CD4-positive, alpha-beta T cell treated with Interferon gamma for 1 hour (primary cell): ENCODE measurements around the gene TRIM62.
A peak's percentile ranks its signal among the peaks of the same experiment; 100 is the strongest.

Experiments used
- DNase-seq: peaks from one replicate; pipeline ENCODE4 v3.0.0-alpha.2; 2020

The TRIM62 gene

DNA sequence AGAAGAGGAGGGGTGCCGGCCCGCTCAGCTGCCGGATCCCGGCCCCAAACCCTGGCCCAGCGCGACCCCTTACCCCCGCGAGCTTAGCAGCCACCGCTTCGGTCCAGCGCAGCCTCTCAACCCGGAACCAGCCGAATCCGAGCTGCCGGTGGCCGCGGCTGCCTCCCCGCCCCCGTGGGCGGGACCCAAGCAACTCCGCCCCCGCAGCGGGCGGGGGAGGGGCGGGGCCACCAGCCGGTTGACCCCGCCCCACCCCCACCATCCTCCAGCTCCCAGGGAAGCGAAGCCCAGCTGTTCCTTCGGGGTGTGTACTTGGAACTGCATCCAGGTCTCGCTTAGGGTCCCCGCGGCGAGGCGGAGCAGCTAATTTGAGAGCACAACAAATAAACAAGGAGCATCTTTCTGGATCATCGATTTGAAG lies at the start of gene TRIM62:
TSS of gene TRIM62 (minus strand) at position 123 of the 421 bp plus-strand sequence. CDS start 611 bp downstream, outside the sequence.
- DNase-seq = peak; percentile 74

DNA sequence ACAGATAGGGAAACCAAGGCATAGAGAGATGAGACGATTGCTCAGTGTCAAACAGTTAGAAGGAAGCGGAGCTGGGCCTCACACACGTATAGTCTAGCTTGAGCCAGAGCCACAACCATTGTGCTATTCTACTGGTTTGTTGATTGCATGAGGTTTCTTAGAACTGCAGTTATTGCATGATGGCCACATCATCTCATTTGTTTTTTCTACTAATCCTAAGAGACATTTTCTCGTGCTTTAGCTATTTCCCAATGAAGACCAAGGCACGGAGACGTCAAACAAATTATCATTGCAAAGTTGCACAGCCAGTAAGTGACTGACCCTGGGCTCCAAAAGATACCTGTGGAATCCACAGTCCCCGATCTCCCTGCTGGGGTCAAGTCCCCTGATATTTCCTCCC lies 49.3 kb upstream of the TRIM62 start:
- no peak for DNase-seq

DNA sequence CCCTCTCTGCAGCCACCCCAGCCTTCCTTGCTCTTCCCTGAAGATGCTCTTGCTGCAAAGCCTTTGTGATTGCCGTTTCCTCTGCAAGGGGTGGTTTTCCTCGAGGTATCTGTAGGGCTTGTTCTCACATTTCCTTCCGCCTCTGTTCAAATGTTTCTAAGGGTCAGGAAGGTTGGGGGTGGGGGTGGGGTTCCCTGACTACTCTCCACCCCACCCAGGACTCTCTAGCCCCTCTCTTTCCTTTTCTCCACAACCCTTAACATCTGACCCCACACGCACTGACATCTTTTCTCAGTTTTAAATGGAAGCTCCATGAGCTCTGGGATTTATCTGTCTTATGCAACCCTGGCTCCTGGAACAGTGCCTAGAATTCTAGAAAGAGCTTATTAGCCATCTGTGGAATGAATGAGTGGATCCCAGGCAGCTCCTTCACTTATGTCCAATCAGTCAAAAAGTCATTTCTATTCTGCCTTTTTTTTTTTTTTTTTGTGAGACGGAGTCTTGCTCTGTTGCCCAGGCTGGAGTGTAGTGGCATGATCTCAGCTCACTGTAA lies 47.2 kb upstream of the TRIM62 start:
- no peak for DNase-seq

DNA sequence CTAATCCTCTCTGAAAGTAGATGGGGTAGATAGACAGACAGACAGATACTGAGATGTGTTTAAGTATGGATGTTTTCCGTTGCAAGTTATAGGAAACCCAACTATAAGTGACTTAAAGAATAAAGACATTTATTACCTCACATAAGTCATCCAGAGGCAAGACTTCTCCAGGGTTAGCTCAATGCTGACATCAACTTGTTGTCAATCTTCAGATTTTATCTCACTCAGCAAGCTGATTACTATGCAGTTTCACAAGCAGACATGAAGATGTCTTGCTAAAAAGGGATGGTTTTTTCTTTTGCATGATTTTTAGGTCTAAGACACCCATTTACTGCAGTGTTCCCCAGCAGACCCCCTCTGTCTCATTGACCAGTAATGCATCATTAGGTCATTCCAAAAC lies 43.7 kb upstream of the TRIM62 start:
- no peak for DNase-seq

DNA sequence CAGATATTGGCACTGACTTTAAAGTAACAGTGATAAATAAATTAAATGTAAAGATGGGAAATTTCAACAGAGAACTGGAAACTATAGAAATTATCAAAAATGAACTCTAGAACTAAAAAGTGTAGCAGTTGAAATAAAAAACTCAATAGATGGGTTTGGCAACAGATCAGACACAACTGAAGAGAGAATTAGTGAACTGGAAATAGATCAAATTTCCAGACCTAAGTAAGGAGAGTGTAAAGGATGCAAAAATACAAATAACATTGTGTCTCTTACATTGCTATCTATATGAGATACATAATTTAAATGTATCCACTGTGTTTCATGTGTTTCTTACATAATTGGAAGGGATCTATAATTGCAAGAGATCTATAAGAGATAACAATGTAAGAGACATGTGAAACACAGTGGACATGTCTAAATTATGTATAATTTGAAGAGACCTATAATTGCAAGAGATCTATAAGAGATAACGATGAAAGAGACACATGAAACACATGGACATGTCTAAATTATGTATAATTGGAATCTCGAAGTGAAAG lies 42.4 kb upstream of the TRIM62 start:
- DNase-seq = no peak

DNA sequence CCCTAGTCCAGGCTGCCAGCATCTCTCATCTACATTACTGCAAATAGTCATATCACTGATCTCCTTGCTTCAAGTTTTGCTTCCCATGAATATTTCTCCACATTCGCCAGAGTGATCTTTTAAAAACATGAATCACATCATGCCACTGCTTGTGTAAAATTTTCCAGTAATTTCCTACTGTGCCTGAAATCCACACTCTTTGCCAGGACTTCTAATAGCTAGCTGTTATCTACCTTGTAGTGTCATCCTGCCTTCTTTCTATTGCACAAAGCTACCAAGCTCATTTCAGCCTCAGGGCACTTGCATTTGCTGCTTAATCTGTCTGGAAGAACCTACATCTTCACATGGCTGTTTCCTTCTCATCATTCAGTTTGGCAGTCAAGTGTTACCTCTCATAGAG lies 40.5 kb upstream of the TRIM62 start:
- no peak for DNase-seq

DNA sequence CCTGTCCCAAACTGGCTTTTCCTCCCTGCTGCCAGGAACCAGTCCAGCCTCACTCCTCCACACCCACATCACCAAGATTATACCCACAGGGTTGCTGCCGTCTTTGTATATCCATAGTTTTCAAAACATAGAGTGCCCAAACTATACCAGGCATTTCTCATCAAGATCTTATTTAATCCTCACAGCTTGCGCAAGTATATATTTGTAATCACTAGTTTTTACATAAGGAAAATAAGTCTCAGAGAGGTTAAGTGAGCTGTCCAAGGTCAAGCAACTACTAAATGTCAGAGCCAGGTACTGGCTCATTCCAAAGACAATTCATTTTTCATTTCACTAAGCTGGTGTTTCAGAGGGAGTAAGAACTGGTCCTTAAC lies 39.5 kb upstream of the TRIM62 start:
- no peak for DNase-seq

DNA sequence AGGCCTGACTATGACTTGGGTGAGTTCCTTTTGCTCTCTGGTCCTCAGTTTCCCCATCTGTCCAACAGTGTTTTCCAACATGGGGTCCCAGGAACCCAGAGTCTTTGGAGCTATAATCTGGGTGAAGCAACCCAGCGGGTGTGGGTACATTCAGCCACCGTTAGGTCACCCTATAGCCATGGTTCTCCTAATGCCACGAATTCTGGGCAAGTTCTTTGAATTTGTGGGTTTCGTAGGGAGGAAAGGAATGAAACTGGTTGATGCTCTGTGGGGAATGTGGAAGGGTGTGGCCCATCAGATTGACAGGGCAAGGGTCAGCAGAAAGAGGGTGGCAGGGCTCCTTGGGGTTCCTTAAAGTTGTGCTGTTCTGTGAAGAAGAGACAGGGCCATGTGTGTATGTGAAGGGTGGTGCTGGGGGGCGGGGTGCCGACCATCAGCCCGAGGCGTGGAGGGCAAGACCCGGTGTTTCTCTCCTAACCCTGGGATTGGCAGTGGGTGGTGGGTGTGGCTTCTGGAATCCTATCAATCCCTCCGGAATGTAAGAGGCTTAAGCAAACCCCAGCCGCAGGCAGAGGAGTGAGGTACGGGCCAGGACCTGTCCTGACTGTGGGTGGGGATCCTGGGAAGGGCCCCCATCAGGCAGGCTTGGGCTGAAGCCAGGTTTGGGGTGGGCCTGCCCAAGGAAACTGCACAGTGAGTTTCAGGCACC lies 39.0 kb upstream of the TRIM62 start:
- DNase-seq = no peak

DNA sequence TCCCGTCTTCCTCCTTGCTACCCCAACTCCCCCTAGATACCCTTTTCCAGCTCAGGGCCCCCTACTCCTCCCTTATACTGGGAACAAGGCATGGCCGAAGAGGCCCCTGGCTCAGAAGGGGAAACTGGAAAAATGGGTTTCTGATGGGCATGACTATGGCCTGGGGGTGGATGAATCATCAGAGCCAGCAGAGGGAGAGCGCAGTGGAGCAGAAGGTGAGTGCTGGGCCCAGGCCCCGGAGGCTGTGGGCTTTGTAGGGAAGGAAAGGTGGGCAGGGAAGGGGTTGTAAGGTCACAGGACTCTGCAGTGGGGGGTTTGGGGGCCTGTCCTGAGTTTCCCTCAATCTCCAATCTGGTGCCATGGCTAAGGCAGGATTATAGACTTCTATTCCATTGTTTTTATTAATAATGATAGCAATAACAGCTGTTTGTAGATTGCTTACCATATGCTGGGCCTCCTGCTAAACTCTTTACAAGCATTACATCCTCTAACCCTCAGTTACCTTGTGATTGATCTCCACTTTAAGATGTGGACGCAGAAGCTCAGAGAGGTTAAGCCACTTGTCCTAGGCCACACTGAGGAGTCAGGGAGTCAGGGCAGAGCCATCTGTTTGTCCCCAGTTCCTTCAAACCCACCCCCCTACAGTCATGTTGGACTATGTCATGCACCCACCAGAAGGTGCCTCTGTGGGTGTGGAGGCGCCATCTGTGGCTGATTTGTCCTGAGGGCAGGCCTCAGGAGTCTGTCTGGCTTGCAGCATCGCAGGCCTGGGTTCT lies 38.2 kb upstream of the TRIM62 start:
- DNase-seq = no peak

DNA sequence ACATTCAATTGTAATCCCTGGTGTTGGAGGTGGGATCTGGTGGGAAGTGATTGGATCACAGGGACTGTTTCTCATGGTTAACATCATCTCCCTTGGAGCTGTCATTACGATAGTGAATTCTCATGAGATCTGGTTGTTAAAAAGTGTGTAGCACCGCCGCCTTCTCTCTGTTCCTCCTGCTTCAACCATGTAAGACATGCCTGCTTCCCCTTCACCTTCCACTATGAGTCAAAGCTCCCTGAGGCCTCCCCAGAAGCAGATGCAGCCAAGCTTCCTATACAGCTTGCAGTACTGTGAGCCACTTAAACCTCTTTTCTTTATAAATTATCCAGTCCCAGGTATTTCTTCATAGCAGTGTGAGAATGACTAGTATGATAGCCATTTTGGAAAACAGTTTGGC lies 30.1 kb upstream of the TRIM62 start:
- no peak for DNase-seq

DNA sequence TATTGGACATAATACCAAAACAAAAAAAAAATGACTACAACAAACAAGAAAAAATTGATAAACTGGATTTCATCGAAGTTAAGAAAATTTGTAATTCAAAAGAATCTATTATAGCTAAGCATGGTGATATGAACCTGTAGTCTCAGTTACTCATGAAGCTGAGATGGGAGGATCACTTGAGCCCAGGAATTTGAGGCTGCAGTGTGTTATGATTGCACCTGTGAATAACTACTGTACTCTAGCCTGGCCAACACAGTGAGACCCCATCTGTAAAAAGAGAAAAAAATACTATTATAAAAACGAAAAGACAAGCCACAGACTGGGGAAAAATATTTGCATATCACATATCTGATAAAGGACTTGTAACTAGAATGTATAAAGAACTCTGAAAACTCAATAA lies 24.5 kb upstream of the TRIM62 start:
- DNase-seq = no peak

DNA sequence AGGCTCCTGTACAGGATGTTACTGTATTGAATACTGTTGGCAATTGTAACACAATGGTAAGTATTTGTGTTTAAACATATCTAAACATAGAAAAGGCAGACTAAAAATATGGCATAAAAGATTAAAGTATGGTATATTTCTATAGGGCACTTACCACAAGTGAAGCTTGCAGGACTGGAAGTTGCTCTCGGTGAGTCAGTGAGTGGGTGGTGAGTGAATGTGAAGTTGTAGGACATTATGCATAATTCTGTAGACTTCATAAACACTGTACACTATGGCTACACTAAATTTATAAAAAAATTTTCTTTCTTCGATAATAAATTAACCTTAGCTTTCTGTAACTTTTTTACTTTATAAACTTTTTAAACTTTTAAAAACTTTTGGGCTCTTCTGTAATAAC lies 13.7 kb upstream of the TRIM62 start:
- no peak for DNase-seq

DNA sequence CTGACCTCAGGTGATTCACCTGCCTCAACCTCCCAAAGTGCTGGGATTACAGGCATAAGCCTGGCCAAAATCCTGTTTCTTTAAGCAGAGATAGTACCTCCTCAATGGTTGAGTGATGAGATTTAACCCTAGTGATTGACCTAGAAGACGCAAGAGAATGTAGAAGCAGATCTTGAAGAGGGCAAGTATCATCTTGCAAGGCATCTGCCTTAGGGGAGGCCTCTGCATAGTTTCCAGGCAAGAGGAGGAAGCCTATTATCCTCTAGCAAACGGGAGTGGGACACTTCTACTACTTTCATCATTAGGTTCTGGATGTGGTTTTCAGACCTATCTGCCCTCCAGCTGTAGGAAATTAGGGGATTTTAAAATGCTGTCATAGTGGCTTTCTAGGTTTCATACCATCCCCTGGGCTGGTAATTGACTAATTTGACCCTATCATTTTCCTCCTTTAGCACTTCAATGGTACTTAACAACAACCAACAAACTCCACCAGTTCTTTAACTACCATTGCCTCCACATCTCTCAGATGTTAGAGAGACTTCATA lies 10.0 kb upstream of the TRIM62 start:
- DNase-seq = no peak

DNA sequence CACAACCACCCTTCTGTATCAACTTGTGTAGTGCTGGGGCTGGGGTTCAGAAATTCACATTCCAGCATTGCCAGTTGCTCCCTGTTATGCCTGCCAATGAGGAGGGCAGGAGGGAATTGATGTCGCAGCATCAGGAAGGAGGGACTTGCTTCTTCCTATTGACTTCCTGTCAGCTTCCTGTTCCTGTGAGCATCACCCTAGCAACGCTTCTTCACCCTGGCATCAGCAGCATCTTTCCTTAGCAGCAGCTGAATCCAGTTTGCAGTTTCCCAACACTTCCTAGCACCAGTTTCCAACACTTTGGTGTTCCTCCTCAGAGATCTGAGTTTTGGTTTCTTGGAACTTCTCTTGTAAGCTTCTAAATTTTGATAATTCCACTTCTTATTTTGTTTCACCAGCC lies 8.9 kb upstream of the TRIM62 start:
- DNase-seq = no peak

DNA sequence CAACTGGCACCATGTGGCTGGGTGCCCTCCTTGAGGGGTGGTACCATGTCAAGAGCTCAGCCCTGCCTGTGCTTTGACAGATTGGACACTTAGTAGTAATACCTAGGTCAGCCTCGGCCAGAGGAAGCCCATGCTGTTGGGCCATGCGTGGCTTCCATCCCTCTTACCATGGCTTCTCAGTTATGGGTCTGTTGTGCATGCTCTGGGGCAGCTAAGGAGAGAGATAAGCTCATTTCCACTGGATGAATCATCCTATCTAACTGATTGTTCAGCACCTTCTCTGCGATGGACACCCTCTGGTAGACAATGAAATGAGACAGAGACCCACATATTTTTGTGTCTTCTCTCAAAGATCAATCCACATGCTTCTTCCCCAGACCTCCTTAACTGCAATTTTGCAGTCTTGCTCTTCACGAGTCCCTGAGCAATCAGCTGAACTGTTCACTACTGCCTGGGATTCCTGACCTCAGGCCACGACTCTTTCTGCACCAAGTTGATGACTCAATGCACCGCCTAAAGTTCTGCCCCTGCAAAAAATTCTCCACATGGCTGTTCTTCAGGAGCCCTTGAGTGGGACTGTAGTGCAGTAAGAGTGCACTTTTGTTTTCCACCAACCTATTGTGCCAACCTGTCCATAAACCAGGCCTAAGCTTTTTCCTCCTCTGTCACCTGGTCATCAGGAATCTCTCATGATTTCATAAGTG lies 6.9 kb upstream of the TRIM62 start:
- DNase-seq = no peak

DNA sequence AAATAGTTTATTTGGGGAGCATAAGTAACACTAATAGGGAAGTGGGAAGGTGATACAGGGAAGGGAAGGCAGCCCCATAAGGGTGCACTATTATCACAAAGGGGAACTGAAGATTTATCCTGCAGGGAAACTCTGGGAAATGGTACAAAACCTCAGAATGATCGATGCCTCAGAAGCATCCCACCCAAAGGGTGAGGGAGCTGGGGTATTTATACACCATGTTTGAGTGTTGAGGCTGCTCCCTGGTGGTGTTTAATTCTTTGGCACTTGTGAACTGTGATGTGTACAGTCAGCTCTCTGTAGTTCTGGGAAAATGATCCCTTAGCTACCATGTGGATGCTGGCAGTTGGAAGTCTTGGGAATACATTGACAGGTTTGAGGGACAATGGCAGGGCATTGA lies 5.1 kb upstream of the TRIM62 start:
- DNase-seq = no peak

DNA sequence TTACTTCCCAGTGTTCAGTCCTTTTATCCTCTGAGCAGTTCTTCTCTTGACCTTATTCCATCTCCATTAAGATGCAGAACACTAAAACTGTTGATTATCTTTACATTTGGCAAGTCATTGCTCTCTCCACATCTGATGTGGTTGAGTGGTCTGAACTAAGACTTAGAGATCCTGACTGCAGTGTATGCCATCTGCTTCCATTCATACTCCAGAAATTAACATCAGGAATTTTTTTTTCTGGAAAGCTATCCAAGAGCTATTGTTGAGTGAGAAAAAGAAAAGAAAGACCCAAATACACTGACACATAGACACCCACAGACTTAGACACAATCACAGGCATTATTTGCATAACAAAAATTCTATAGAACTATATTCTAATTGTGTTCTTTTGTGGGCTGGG lies 3.7 kb upstream of the TRIM62 start:
- DNase-seq = no peak

DNA sequence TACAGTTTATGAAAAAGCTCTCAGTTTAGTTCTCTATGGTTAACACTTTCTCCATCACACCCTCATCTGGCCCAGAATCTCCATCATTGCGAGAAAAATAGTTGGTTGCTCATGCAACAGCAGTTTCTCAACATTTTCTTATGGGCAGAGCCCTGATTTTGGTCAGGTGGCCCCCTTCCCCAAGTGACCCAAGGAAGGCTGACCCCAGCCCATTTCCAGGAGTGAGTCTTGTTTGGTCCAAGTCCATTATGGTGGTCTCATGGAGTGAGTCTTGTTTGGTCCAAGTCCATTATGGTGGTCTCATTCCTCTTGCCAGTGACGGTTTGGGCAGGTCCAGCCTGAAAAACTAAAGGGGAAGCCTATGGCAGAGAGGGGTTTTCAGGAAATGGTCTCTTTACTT lies 1.5 kb upstream of the TRIM62 start:
- no peak for DNase-seq

DNA sequence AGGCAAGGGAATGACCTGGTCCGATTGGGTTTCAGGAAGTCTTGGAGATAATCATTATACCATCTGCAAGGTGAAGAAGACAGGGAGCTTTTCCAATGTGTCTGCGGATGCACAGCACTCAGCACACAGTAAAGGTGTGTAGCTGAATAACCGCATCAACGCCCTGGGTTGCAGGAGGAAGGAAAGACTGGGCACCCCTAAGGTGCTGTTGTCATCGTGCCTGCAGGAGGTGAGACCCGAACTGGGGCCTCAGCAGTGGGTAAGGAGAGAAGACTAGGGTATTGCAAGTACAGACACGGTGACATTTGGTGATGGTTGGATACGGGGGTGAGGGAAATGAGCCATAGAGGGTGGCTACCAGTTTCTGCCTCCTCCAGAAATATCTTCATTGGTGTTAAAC lies 1.1 kb upstream of the TRIM62 start:
- DNase-seq = no peak

DNA sequence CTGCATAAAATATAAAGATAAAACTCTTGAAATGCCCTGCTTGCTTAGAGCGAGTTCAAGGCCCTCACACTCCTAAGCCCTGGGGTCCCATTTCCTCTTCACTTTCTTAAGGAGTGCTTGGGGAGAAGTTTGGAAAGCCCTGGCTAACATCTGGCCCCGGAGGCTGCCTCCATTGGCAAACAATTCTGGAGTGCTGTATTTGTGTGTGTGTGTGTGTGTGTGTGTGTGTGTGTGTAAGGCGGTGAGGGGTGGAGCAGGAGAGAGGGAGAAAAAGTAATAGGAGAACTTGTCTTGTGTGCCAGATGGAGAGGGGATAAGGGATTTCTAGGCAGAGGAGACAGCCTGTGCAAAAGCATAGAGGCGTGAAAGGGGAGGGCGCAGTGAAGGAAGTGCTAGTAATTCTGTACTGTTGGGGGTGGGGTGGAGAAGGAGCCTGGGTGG lies 578 bp upstream of the TRIM62 start:
- DNase-seq = no peak

DNA sequence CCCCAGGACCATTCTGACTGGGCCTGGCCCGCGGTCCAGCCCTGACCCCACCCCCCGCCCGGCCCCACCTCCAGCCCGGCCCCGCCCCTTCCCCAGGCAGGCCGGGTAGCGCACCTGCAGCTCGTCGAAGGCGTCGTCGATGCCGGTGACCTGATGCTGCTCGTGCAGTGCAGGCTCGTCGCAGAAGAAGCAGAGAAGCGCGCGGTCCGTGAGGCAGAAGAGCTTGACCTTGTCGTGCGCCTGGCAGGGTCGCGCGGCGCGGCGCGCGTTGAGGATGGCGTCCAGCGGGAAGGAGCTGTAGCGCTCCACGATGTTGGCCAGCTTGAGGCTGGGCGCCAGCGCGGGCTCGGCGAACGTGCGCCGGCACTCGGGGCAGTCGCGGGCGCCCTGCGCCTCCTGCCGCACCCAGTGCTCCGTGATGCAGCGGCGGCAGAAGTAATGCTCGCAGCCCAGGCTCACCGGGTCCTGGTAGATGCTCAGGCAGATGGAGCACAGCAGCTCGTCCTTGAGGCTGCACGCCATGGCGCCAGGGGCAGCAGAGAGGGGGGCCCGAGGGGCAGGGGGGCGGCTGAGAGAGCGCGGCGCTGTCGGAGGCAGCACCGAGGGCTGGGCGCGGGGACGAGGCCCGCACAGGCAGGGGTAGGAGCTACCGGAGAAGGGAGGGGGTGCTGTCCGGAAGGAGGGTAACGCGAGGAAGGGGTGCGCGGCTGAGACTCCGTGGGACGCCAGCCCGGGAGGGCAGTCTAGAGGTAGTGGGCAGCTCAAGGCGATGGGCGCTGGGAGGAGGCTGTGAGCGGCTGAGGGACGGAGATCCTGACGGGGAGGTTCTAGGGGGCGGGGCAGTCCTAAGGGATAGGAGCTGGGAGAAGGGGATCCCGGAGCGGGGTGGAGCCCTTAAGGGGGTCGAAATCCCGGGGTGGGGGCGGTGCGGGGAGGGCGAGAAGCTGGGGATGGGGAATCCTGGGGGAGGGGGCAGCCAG lies 642 bp downstream of the TRIM62 start:
- peak; percentile 88 for DNase-seq
